NCI-H2227 treated with DMSO at 0.1 percent for 48 hours (cell line): ENCODE results near the gene NECAB3.
A peak's percentile ranks its signal among the peaks of the same experiment; 100 is the strongest.

Experiments
- DNase-seq: peaks from one replicate; lab custom pipeline; 2025; lab: John Stamatoyannopoulos, UW

NECAB3 gene

DNA sequence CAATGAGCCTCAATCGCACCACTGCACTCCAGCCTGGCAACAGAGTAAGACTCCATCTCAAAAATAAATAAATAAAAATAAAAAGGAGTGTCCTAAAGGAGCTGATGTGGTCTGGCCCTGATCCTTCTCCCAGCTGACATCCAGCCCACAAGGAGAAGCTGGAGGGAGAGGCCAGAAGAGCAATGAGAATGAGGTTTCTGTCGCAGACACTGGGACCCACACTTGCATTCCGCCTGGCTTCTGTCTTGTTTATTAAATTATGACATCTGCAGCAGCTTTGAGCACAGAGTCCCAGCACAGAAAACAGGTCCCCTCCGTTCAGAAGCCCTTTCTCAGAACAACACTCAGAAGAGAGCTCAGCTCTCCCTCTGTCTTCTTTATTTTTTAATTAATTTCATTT, 22.2 kb upstream of the NECAB3 start:
- no peak for DNase-seq

DNA sequence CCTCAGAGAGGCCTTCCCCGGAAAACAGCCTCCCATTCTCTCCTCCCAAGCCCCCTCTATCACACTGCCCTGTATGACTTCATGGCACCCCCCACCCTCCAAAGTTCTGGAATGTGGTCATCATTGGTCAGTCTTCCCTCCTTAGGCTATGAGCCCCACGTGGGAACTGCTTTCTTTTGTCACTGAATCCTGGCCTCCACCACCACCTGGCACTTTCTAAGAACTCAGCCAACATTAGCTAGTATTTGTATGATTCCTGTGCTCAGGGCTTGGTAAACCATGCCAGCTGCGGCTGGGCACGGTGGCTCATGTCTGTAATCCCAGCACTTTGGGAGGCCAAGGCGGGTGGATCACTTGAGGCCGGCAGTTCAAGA, 20.4 kb upstream of the NECAB3 start:
- no peak for DNase-seq

DNA sequence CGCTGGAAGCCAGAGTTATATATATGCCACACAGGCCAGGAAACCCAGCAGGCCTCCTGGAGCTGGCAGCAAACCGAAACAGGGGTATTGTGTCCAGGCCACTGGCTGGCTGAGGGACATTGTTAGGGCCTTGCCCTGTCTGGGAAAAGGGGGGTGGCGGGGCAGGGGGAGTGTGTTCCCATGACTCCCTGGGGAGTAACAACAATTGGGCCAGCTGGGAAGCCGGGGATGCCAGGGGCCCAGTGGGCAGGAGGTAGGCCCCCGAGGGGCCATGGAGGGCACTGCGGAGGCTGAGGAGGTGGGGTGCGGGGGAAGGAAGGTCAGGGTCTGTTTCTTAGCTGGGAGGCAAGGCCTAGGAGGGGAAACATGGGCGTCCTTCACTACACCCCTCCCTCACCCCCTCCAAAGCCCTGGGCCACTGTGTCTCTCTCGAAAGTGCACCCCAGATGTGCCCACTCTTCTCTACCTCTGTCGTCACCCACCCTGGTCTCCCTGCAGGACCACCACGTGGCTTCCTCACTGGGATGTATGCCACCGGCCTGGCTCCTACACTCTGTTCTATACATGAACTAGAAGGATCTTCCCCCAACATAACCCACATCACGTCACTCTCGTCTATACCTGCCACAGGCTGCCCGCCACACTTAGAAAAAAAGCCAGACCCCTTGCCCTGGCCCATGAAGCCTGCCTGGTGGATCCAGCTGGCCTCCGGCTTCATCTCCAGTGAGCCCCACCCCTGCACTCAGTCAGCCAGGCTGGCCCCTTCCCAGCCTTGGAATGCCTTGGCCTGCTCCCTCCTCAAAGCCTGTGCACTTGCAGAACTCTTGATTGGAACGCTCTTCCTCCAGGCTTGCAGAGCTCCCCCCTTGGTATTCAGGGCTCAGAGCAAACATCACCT, 19.8 kb upstream of the NECAB3 start:
- no peak for DNase-seq

DNA sequence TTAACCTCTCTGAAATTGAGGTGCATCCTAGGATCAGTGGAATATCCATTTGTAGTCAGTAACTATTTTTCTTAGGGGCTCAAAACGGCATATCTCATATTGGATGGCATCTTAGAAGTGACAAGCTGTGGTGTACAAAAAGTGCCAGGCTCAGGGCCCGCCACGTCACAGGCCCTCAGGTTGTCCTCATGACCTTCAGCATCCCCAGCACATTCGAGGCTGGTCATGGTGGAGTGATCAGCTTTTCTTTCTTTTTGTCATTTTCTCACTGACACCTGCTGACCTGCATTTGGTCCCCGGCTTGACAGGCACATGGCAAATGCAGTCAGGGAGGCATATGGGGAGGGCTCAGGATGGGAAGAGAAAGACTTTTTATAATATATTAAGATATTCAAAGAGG, 19.1 kb upstream of the NECAB3 start:
- no peak for DNase-seq

DNA sequence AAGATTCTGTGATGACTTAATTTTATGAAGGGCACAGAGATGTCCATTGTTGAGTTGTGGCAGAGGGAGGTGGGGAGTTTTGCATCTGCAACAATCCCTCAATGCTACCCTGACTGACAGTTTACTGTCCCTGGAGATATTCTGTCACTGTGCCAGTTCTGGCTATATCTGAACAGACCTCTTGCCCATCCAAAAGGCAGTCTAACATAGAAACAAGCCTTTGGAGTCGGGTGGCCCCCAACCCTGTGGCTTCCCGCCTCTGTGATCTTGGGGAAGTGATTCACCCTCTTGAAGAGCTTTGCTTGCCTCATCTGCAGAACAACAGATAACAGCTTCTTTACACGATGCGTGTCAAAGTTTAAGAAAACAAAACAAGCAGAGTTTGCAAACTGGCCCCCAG, 15.7 kb upstream of the NECAB3 start:
- no peak for DNase-seq

DNA sequence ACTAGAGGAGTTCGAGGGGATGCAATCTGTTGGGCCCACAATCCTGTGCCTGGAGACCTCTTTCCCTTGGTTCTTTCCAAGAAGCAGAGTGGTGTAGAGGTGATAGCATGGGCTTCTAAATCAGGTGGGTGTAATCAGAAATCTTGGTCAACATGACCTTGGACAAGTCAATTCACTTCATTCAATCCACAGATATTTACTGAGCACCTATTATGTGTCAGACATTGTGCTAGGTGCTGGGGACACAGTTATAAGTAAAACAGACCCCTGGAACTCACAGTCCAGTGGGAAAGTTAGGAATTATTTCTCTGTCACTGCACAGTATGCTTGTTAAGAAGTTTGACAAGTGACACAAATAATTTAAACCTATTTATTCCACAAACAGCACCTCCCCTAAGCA, 15.3 kb upstream of the NECAB3 start:
- no peak for DNase-seq

DNA sequence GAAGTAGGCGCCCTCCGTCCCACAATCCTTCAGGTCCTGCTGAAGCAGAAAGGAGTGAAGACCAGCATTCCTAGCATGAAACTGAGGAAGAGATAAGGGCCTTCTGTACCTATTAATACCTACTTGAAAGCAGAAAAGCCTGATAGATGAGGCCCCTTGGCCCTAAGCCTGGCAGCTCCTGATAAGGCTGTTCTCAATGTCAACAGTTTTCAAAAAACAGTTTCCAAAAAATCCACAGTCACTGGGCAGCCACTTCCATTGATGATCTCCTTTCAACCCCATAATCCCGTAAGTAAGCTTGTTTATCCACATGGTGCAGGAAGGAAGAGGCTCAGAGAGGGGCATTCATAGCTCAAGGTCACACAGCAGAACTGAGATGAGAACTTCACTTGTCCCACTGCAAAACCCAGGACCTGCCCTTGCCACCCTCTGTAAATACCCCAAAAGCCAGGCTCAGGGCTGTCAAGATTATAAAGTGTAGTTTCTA, 14.8 kb upstream of the NECAB3 start:
- DNase-seq: no peak

DNA sequence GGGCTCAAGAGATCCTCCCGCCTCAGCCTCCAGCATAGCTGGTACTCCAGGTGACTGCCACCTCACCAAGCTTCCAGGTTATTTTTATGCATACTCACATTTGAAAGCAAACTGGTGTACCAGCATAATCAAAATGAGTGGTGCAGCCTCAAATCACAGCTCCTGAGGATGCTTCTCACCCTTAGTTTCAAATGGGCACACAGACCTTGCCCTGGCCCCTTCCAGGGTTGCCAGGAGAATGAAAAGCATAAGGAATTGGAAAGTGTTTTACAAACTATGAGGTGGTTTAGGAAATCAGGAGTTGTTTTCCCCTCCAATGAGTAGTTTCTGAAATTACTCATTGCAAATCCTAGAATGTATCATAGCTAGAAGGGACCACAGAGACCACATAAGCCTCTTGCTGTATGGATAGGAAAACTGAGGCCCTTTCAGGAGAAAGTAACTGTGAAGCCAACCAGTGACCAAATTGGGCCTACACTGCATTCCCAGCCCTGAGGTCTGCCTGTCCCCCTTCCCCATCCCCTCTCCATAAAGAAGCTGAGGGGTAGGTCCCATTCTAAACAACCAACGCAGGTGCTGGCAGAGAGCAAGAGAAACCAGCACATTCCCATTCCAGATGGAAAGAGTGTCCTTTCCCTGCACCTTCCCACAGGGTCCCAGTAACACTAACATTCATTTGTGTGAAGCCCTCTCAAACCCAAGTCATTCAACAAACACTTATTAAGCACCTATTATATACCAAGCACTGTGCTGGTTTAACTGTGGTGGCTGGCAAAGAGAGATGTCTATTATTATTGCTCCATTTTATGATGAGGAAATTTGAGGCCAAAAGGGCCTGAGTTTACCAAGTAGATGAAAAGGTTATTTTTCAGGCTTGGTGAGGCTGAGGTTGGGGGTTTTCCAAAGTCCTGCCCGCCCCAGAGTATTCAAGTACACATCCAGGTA, 14.0 kb upstream of the NECAB3 start:
- DNase-seq: no peak

DNA sequence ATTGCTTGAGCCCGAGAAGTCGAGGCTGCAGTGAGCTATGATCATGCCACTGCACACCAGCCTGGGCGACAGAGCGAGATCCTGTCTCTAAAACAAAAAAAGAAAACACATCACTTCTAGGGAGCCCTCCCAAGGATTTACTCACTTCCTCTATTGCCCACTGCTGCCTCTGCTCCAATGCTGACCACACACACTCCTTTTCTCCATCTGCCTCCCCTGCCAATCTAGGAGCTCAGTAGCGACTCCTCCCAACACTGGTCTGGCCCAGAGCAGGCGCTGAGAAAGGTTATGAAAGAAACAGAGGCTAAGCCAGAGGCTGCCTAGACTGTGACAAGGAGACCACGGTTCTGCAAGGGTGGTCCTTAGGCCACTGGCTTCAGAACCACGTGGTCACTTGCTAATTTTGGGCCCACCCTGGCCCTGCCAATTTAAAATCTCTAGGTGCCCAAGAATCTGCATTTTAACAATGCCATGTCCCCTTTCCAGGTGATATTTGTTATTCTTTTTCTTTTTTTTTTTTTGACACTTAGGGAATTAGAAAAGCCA, 13.2 kb upstream of the NECAB3 start:
- DNase-seq: no peak

DNA sequence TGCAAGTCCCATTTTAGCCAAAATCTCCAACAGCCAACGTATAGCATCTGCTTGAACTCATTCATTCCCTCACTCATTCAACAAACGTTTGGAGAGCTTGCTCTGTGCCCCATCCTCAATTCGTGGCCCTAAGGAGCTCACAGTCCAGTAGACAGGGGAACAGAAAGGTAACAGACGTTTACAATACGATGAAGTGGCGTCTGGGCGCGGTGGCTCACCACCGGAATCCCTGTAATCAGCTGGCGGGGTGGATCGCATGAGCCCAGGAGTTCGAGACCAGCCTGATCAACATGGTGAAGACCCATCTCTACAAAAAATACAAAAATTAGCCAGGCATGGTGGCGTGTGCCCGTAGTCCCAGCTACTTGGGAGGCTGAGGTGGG, 12.7 kb upstream of the NECAB3 start:
- no peak for DNase-seq

DNA sequence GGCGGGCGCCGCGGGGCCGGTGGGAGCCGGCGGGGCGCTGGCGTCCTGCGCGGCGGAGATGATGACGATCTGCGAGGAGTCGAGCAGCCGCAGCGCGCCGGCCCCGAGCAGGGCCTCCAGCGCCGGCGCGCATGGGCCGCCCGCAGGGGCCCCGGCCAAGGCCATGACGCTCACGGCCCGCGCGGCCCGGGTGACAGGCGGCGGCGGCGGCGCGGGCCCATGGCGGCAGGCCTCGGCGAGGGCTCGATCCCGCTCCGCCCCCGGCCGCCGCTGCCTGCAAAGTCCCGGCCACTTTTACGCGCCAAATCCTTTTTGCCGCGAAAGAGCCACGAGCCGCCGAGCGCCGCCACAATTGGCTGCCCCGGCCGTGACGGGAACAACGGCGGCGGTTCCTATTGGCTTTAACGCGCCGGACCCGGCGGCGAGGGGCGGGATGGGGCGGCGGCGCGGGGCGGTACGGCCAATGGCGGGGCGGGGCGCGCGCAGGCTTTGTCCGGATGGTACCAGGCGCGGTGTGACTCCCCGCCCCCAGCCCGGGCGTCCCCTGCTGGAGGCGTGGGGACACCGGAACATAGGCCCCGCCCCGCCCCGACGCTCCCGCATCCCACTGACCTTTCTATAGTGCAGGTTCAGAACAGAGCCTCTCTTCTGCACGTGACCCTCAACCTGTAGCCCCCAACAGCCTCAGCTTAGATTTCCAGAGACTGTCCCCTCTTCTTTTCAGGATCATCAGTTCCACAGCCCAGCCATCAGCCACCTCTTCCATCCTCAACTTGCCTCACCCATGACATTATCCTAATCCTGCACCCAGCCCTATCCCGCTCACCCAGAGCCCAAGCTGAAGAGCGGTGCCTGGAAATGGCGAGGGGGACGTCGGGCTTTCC, 12.1 kb upstream of the NECAB3 start, which contains the start of gene E2F1:
TSS of gene E2F1 (minus strand) at position 286 of the 884 bp plus-strand sequence. CDS start at position 165, 121 bp downstream.
- peak; percentile 96 for DNase-seq

DNA sequence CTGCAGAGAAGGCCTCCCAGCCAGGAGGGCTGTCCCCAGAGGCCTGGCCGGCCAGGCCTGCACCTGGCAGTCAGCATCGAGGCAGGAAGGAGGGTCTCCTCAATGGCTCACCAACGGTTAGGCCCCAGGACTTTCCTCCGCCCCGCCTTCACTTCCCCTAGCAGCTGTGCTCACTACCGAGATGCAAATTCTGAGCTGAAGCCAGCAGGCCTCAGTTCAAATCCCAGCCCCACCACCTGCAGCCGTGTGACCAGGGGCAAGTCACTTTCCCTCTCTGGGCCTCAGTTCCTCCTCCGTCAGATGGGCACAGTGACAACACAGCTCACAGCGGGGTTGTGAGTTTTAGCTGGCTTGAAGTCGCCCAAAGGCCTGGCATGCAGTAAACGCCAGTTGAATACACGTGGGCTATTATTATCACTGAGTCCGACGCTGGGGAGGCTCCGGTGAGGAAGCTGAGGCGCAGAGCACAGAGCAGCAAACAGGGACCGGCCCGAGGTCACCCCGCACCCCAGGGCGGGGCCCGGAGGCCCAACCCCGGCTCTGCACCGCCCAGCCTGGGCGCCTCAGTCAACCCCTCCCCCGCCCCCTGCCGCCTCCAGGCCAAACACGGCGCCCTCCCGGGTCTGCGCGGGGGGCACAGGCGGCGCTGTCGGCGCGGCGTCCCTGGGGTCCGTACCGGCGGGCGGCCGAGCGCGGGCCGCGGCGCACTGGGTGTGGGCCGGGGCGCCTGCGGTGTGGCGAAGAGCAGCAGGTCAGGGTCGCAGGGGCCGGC, 11.3 kb upstream of the NECAB3 start:
- DNase-seq: no peak

DNA sequence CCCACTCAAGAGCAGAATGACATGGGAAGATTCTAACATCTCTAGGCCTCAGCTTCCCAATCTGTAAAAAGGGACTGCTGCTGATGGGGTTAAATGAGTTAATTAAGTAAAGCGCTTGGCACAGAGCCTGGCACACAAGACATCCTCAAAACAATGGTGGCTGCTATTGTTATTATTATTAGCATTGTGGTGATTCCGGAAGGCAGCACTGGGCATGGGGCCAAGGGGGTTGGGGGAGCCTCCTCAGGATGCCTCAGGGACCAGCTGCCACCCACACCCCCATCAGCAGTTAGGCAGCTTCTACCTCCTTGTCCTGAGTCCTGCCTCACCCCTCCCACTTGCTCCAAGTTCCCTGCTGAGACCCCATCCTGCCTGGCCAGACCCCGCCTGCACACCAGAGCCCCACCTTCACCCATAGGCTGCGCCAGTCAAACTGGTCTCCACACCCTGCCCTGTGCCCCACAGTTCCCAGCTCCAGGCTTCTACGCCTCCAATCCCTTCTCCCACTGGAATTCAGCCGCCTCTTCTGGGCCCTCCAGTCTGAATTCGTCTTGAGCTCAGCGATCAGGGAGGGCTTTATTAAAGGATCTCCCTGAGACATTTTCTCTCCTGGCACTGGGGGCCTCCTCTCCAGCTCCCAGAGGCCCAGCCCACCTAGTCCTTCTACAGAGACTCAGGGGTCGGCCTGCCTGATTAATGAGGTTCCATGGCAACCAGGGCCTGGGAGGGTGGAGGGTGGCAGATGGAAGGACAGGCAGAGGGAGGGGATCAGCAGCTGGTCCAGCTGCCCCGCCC, 10.5 kb upstream of the NECAB3 start:
- peak; percentile 43 for DNase-seq

DNA sequence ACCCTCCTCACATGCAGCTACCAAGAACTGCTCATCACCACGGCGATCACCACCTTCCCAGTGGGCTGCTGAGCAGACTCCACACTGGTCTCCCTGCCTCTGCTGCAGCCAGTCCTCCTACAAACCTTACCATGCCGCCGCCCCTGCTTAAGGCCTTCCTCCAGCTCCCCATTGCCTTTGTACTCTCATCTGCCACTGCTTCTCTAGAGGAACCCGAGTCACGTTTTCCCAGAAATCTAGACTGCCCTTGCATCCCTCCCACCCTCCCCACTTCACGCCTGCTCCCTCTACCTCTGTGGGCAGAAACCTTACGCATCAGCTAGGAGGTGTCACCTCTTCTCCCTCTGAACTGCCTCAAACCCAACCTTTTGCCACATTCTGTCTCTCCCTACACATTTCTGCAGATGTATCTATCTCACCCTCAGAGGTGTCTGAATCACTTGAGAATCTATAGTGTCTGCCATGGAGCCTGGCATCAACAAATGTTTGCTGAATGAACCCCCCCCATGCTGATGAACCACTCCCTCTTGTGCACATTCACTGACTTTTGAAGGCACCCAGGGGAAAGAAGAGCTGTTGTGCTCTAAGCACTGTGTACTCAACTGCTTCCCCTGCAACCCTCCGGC, 7.6 kb upstream of the NECAB3 start:
- no peak for DNase-seq

DNA sequence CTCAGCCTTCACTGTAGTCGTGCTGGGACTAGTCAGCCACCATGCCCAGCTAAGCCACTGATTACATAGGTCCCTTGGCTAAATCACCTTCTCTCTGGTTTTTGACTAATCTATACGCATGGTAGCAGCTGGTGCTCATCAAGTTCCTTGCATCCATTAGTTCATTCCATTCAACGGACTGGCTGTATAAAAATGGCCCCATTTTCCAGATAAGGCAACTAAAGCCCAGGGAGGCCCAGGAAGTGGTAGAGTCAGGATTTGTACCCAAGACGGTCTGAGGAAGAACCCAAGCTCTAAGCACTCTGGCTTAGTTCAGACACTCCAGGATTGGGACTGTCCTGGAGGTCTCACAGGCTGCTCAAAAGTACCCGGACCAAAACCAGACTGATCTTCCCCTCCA, 7.1 kb upstream of the NECAB3 start:
- DNase-seq: no peak

DNA sequence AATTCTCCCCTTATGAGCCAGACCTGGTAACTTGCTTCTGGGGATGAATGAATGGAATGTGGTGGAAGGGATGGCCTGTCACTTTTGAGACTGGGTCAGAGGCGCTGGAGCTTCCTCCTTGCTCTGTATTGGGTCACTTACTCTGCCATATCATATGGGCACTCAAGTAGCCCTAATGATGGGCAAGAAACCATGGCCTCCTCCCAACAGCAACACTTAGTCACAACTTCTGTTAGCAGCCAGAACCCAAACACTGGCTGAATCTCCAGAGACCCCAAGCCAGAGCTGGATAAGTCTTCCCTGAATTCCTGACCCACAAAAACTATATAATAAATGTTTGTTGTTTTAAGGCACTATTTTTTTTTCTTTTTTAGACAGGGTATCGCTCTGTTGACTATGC, 6.5 kb upstream of the NECAB3 start:
- DNase-seq: no peak

DNA sequence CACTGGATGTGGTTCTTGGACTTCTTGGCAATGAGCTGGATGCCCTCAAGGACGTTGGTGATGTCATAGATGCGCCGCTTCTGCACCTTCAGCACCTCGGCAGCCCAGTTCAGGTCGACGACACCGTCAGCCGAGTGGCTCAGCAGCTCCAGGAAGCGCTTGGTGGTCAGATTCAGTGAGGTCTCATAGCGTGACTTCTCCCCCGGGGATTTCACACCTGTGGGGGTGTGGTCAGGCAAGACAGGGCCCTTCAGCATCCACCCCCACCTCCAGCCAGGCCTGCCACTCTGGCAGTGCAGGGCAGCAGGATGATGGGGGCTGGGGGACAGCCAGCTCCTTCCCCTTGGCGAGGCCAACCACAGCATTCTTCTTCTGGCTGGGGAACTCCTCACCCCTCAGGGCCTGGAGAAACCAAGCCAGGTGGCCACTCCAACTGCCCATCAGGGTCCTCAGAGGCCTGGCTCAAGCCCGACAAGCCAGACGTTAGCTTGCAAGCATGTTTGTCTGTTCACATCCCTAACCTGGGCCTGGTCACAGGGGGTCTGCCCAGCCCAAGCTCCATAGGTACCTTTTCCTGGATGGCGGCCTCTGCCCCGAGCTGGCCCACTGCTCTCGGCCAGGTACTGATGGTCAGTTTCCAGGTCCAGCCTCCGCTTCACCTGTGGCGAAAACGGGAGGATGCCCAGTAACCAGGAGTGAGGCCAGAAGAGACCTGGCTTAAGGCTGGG, 5.7 kb upstream of the NECAB3 start:
- no peak for DNase-seq

DNA sequence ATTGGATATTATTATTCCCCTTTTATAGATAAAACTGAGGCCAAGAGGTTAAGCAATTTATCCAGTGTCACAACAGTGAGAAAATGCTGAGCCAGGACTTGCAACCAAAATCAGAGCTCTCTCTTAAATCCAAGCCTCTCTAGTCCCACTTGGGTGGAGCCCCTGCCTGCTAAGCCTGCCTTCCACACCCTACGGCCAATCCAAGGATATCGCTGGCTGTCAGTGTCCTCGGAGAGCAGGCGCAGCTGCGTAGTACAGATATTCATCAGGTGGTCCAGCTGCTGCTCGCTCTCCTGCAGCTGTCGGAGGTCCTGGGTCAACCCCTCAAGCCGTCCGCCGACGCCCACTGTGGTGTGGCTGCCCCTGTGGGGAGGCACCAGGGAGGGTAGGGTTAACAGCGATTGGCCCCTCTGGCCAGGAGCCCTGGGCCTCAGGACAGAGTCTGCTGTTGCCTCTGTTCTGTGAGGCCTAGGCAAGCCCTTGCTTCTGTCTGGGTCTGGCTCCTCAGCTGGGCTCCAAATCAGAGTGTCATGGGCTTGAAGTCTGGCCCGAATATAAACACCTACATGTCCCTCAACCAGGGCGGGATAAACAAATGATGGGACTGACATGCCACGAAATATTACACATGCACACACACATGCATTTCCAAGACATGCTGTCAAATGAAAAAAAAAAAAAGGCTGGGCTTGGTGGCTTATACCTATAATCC, 3.9 kb upstream of the NECAB3 start:
- no peak for DNase-seq
